GM12875 (cell line): ENCODE results near the gene SPAG8.

Experiments
- H3K4me3 ChIP-seq: one replicate; pipeline ENCODE4 v1.5.1; 2011; ENCODE audit warnings: low read depth, low read length, control low read depth
- TF ChIP-seq, protein P1 (sequence below): IDR thresholded peaks from 2 replicates; pipeline ENCODE4 v1.5.1; 2011; ENCODE audit warnings: low read depth, mild to moderate bottlenecking, control low read depth, inconsistent platforms, low read length, moderate library complexity, borderline replicate concordance; ENCODE audit not compliant: insufficient read depth

SPAG8 gene

DNA sequence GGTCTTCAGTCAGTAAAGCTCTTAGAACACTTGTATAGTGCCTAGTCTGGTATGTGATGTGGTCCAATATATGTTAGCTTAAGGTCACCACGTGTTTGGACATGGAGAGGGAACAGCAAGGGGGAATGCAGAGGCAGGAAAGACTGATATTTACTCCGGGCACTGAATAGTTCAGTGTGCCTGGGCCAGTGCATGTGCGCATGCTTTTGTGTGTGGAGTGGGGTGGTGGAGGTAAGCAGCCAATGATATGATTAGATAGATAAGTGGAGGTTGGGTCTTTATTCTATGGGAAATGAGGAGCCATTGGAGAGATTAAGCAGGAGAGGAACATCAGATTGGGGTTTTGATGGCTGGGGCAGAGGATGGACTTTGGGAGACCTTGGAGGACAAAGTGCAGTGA lies 44.1 kb upstream of the SPAG8 start:
- no peak overlapping the region for H3K4me3 ChIP-seq
- TF ChIP-seq, protein P1, sequence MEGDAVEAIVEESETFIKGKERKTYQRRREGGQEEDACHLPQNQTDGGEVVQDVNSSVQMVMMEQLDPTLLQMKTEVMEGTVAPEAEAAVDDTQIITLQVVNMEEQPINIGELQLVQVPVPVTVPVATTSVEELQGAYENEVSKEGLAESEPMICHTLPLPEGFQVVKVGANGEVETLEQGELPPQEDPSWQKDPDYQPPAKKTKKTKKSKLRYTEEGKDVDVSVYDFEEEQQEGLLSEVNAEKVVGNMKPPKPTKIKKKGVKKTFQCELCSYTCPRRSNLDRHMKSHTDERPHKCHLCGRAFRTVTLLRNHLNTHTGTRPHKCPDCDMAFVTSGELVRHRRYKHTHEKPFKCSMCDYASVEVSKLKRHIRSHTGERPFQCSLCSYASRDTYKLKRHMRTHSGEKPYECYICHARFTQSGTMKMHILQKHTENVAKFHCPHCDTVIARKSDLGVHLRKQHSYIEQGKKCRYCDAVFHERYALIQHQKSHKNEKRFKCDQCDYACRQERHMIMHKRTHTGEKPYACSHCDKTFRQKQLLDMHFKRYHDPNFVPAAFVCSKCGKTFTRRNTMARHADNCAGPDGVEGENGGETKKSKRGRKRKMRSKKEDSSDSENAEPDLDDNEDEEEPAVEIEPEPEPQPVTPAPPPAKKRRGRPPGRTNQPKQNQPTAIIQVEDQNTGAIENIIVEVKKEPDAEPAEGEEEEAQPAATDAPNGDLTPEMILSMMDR: no peak

DNA sequence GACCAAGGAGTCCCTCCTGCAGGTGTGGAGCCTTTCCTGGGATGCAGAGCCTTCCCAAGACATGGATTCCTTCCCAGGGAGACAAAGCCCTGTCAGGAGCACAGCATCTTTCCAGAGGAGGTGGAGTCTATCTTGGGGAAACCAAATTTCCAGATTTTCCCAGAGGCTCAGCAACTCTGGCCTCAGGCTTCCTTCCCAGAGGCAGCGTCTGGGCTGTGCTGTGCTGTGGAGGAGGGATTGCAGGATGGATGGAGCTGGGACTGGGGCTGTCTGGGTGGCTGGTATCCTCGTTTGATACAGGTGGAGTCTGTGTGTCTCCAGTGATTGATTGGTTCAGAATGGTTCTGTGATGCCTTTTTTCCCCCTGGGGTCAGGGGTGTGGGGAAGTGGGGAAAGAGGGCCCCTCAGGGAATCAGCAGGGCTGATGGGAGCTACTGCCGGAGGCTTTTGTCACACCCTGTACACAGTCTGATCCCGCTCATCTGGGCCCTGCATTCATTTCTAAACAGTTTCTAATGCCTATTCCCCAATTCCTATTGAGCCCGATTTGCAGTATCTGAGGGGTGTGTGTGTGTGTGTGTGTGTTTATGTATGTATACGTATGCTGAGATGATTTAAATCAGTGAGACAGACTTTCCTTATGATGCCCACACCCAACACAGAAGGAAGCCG lies 42.2 kb upstream of the SPAG8 start:
- TF ChIP-seq, protein P1: no peak
- no peak overlapping the region for H3K4me3 ChIP-seq

DNA sequence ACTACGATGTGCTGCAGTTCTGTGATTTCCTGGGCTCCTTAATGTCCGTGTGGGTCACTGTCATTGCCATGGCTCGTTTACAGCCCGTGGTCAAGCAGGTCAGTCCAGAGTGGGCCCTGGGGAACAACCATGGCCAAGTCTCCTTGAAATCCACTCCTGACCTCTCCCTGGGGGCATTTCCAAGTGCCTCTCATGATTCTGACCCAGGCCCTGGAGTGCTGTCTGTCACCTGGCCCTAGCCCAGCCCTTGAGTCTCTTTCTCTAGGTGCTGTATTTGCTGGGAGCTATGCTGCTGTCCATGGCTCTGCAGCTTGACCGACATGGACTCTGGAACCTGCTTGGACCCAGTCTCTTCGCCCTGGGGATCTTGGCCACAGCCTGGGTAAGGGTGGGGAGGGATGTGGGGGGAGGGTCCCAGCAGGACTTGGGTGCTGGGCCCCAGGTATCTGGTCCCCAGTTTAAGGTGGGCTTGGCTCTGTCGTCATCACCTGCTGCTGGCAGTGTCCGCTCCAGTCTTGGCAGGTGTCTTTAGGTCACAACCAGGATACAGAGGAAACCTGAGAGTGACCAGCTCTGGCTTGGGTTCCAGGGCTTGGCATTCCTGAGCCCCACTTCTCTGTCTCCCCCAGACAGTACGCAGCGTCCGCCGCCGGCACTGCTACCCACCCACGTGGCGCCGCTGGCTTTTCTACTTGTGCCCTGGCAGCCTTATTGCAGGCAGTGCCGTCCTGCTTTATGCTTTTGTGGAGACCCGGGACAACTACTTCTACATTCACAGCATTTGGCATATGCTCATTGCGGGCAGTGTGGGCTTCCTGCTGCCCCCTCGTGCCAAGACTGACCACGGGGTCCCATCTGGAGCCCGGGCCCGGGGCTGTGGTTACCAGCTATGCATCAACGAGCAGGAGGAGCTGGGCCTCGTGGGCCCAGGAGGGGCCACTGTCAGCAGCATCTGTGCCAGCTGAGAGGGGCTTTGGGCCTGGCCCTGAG lies 41.1 kb upstream of the SPAG8 start:
- TF ChIP-seq, protein P1: no peak
- no peak overlapping the region for H3K4me3 ChIP-seq

DNA sequence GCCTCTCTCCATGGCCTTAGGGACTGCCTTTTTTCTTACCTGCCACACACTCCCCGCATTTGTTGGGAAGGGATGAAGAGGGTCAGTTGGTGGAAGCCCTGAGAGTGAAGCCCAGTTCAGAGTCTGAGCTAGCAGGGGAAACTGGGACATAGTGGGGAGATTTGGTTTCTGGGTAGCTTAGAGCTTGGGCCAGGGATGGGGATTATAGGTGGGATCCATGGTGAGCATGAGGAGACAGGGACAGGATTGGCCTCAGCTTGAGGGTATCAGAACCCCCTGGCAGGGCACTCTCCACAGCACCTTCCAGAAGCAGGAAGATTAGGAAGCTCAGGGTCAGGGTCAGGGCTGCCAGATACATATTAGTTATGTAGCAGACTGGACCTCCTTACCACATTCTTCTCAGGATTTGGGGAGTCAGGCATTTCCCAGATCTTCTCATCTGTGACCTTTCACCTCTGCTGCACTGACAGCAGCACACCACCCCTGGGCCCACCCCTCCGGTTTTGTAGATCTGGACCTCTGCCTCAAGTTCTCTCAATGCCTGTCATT lies 40.3 kb upstream of the SPAG8 start:
- no peak overlapping the region for H3K4me3 ChIP-seq
- TF ChIP-seq, protein P1: no peak

DNA sequence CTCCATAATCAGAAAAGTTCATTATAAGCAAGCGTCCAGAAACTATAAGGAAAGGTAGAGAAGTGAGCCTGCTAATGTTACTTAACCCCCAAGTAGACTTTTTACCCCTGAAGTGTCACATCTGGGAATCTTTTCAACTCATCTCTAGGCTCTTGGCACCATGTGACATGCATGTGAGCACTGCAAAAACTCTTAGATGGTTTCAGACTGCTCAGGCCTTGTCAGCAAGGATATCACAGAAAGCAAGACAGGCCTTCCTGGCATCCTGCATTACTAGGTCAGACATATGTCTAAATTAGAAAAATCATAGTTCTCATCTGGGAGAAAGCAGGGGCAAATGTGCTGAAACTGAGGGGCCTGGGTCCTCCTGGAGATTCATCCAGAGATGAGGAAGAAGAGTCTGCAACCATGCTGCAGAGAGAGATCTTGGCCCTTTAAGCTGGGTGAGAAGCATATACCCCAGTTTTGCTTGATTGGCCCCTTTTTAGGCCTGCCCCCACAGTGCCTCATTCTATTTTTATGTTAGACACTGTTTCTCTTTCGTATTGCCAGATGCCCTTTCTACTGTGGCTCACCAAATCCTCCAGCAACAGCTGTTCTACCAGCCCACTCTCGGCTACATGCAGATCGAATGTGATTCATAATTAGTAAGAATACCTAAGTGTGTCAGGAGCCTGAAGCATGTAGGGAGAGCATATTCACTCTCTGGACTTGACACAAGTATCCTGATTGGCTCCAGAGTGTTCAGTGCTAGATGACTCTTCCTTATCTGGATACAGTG lies 35.9 kb upstream of the SPAG8 start:
- TF ChIP-seq, protein P1: no peak
- H3K4me3 ChIP-seq: no peak overlapping the region

DNA sequence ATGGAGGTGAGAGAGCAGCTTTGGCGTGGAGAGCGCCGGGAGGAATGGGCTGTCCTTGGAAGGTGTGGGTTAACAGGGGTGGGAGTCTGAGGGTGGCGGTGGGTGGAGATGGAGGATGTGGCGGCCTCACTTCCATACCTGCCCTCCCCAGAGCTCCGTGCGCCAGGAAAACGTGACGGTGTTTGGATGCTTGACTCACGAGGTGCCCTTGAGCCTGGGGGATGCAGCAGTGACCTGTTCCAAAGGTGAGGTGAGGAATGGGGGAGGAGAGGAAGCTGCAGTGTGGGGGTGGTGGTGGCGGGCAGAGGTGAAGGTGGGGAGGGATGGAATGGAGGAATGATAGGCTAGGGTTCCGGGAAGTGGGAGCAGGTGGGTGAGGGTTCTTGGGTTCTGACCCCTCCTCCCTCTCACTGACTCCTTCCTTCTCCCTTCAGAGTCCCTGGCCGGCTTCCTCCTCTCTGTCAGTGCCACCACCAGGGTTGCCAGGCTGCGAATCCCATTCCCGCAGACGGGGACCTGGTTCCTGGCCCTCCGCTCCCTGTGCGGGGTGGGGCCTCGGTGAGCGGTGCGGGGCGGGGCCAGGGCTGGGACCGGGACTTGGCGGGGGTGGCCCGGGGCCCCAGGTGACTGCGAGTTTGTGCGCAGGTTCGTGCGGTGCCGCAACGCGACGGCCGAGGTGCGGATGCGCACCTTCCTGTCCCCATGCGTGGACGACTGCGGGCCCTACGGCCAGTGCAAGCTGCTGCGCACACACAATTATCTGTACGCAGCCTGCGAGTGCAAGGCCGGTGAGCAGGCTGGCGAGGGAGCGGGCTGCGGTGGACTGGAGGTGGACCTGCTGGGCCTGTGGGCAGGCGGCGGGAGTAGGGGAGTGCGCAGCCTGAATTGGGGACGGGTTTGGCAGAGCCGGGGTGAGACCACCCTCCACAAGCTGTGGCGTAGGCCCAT lies 34.0 kb upstream of the SPAG8 start:
- TF ChIP-seq, protein P1: no peak
- H3K4me3 ChIP-seq: no peak overlapping the region
